CD4-positive, alpha-beta T cell (primary cell): ENCODE results near the gene BUD23. TPM values are rescaled to one million over a fixed set of nuclear protein-coding genes. Genes with fewer than 3 reads are reported as not detected.

Experiments used
- ATAC-seq: fragments of 200-7000 bp; cut with Tn5 transposase; one replicate; pipeline ENCODE4 v1.10.0; 2022; ENCODE audit warnings: mild to moderate bottlenecking; ENCODE audit not compliant: poor library complexity
- CTCF ChIA-PET: fragments of 350-600 bp; sonication (Branson Sonifier 250); formaldehyde crosslinking; loops from one replicate; lab custom pipeline; 2021; ENCODE audit warnings: antibody characterized with exemption, inconsistent platforms; lab: Charles Lee
- POLR2A ChIA-PET: fragments of 350-600 bp; sonication (Branson Sonifier 250); formaldehyde crosslinking; loops from one replicate; lab custom pipeline; 2021; ENCODE audit warnings: antibody characterized with exemption, inconsistent platforms; lab: Charles Lee
- DNase-seq, 14 experiments: peaks; one replicate each; pipeline ENCODE4 v3.0.0-alpha.2; 2013 to 2020; ENCODE audit warnings: mixed read lengths in 2 of 14
- H3K27ac ChIP-seq, 2 donors: one replicate each; pipeline versions ENCODE4 v1.5.1 to v1.7.0; 2013; ENCODE audit warnings: low read length in 2 of 2, low read depth in 1 of 2, mild to moderate bottlenecking in 1 of 2
- H3K27me3 ChIP-seq, 2 experiments: 1 replicate in 1 of 2; 2 replicates in 1 of 2; pipeline versions ENCODE4 v1.6.1 to v1.7.0; 2013; ENCODE audit warnings: low read length in 2 of 2, control low read depth in 1 of 2, mild to moderate bottlenecking in 1 of 2, moderate library complexity in 1 of 2; ENCODE audit not compliant: insufficient read depth in 2 of 2, control insufficient read depth in 1 of 2
- H3K36me3 ChIP-seq: one replicate; pipeline ENCODE4 v1.6.1; 2013; ENCODE audit warnings: low read length, control low read depth; ENCODE audit not compliant: insufficient read depth
- H3K4me1 ChIP-seq: one replicate; pipeline ENCODE4 v1.6.1; 2013; ENCODE audit warnings: low read length, control low read depth; ENCODE audit not compliant: insufficient read depth
- H3K4me3 ChIP-seq: one replicate; pipeline ENCODE4 v1.5.1; 2013; ENCODE audit warnings: mild to moderate bottlenecking, low read length, moderate library complexity
- H3K9me3 ChIP-seq, 2 experiments: 1 replicate in 1 of 2; 2 replicates in 1 of 2; pipeline versions ENCODE4 v1.6.1 to v1.7.0; 2013; ENCODE audit warnings: low read length in 2 of 2, mild to moderate bottlenecking in 2 of 2, control low read depth in 1 of 2, moderate library complexity in 1 of 2; ENCODE audit not compliant: control insufficient read depth in 1 of 2, insufficient read depth in 1 of 2
- H3K27ac Mint-ChIP-seq: one replicate; pipeline ENCODE4 v1.8.0; 2020; ENCODE audit warnings: mixed read lengths
- H3K27me3 Mint-ChIP-seq: one replicate; pipeline ENCODE4 v1.8.0; 2021; ENCODE audit warnings: mixed read lengths
- H3K36me3 Mint-ChIP-seq: one replicate; pipeline ENCODE4 v1.8.0; 2021; ENCODE audit warnings: low read depth, mixed read lengths
- H3K4me1 Mint-ChIP-seq: one replicate; pipeline ENCODE4 v1.8.0; 2021; ENCODE audit warnings: low read depth, mixed read lengths
- H3K4me3 Mint-ChIP-seq: one replicate; pipeline ENCODE4 v1.8.0; 2020; ENCODE audit warnings: mild to moderate bottlenecking, mixed read lengths
- H3K9me3 Mint-ChIP-seq: one replicate; pipeline ENCODE4 v1.8.0; 2020; ENCODE audit warnings: mixed read lengths
- CTCF ChIP-seq: fragments of 200-600 bp; IDR thresholded peaks from one replicate; pipeline ENCODE4 v1.8.0; 2022; ENCODE audit warnings: antibody characterized with exemption, mild to moderate bottlenecking
- intact Hi-C, 2 experiments: fragments of 100-400 bp; cut with DNase I in 1 of 2; cut with micrococcal nuclease in 1 of 2; formaldehyde crosslinking; loops; one replicate each; pipeline versions ENCODE4 v1.15.1 to v1.9.0; 2023 to 2025; cut with DNase I, micrococcal nuclease
- total RNA-seq, 174 experiments: library from RNA in 2 of 174; stranded (reverse) in 2 of 174; gene quantifications; one replicate each; pipeline ENCODE4 v1.2.3 and lab custom pipeline; 2021 to 2026

BUD23 gene
- total RNA-seq, 2 experiments from 2014 or later: 96.1 to 103 TPM

DNA sequence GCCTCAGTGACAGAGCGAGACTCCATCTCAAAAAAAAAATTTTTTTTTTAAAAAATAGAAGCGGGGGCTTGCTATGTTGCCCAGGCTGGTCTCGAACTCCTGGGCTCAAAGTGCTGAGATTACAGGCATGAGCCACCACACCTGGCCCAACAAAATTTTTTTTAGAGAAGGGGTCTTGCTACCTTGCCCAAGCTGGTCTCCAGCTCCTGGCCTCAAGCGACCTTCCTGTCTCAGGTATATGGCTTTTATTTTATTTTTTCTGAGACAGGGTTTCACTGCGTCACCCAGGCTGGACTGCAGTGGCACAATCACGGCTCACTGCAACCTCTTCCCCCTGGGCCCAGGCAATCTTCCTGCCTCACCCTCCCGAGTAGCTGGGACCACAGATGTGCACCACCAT lies 56.8 kb downstream of the BUD23 start:
- POLR2A ChIA-PET: interaction anchor here (0.8 to 2.6 kb wide), 2 partner anchors 162 to 218 kb away, joined by 3 to 13 read pairs; partner anchors contain the start of genes BAZ1B and TBL2
- Mint-ChIP-seq H3K4me3 (peak overlapping the region; percentile 54), H3K36me3 (peaks cover 4% of the 10 kb centered on the region), H3K9me3 (no peaks in the 10 kb centered on the region), H3K27me3 (no peaks in the 10 kb centered on the region), H3K4me1 (peaks cover 11% of the 10 kb centered on the region), H3K27ac (peak overlapping the region; percentile 55)
- H3K9me3 ChIP-seq: no peaks in the 10 kb centered on the region
- H3K4me1 ChIP-seq: peaks cover 21% of the 10 kb centered on the region
- H3K36me3 ChIP-seq: peaks cover 13% of the 10 kb centered on the region
- no peak overlapping the region for H3K4me3 ChIP-seq
- ATAC-seq: no peak
- CTCF ChIA-PET: interaction anchor here (0.7 to 1.0 kb wide), 2 partner anchors 15 to 161 kb away, joined by 3 read pairs; no protein-coding TSS in a partner anchor
- TF ChIP-seq CTCF: no peak
- no peaks in the 10 kb centered on the region for H3K27me3 ChIP-seq
- DNase-seq: no peak
- intact Hi-C loops: loop anchor here in 1 of 2 experiments (2.0 kb wide), 1 partner anchor 103 kb away; the partner anchor contains the start of gene METTL27
- H3K27ac ChIP-seq: no peak overlapping the region

- Histone ChIP-seq H3K4me3 (no peak overlapping the region), H3K36me3 (peaks cover 10% of the 10 kb centered on the region), H3K9me3 (no peaks in the 10 kb centered on the region), H3K27me3 (no peaks in the 10 kb centered on the region), H3K4me1 (peaks cover 21% of the 10 kb centered on the region), H3K27ac (no peak overlapping the region)
- H3K4me3 Mint-ChIP-seq: peak overlapping the region; percentile 54
- H3K9me3 Mint-ChIP-seq: no peaks in the 10 kb centered on the region
- peaks cover 11% of the 10 kb centered on the region for H3K4me1 Mint-ChIP-seq
- H3K27me3 Mint-ChIP-seq: no peaks in the 10 kb centered on the region
- no peak for ATAC-seq
- TF ChIP-seq CTCF: no peak
- intact Hi-C loops: loop anchor here in 1 of 2 experiments (2.0 kb wide), 1 partner anchor 102 kb away; the partner anchor contains the start of gene METTL27
- peak overlapping the region; percentile 55 for H3K27ac Mint-ChIP-seq
- H3K36me3 Mint-ChIP-seq: peaks cover 4% of the 10 kb centered on the region
- ChIA-PET CTCF (interaction anchor here (1.0 kb wide), 1 partner anchor 15 kb away, joined by 3 read pairs; no protein-coding TSS in a partner anchor), POLR2A (interaction anchor here (0.8 kb wide), 1 partner anchor 163 kb away, joined by 3 read pairs; the partner anchor contains the start of gene TBL2)
- DNase-seq: no peak
These were observed 57.4 kb downstream of the BUD23 start for GRCh38 chr7:73740771-73741170.

DNA sequence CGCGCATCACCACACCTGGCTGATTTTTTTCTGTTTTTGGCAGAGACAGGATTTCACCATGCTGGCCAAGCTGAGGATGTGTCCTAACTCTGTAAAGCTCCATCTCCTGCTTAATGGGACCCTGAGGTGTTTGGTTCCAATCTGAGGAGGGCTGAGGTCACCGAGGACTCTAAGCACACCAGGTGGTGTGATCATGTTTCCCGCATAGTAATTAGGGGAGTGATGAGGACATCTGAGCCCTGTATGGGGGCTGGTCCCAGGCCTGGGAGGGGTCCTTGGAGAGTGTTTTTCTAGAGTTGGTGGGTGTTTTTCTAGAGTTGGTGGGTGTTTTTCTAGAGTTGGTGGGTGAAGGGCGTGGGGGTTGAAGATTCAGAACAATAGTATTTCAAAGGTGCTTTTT lies 58.2 kb downstream of the BUD23 start:
- intact Hi-C loops: loop anchor here in 1 of 2 experiments (2.0 kb wide), 1 partner anchor 101 kb away; the partner anchor contains the start of gene METTL27
- no peak overlapping the region for H3K4me3 ChIP-seq
- no peak for TF ChIP-seq CTCF
- peaks cover 5% of the 10 kb centered on the region for H3K36me3 ChIP-seq
- no peaks in the 10 kb centered on the region for H3K36me3 Mint-ChIP-seq
- H3K9me3 Mint-ChIP-seq: no peaks in the 10 kb centered on the region
- DNase-seq: no peak
- no peaks in the 10 kb centered on the region for H3K27me3 Mint-ChIP-seq
- H3K27ac Mint-ChIP-seq: no peak overlapping the region
- H3K27me3 ChIP-seq: no peaks in the 10 kb centered on the region
- ATAC-seq: no peak
- CTCF ChIA-PET: no interaction called here
- POLR2A ChIA-PET: no interaction called here
- H3K4me3 Mint-ChIP-seq: peak overlapping the region; percentile 25
- peaks cover 11% of the 10 kb centered on the region for H3K4me1 Mint-ChIP-seq
- H3K4me1 ChIP-seq: peaks cover 21% of the 10 kb centered on the region
- H3K9me3 ChIP-seq: no peaks in the 10 kb centered on the region
- no peak overlapping the region for H3K27ac ChIP-seq
